Right lung (tissue), 5 donors: ENCODE results near the gene TBX15. TPM values are rescaled to one million over a fixed set of nuclear protein-coding genes. Genes with fewer than 3 reads are reported as not detected.

Source experiments
- DNase-seq, 2 donors: peaks; one replicate each; pipeline ENCODE4 v3.0.0-alpha.2; 2013
- polyA plus RNA-seq, 5 donors: library from polyadenylated mRNA; unstranded; fragments of 120-200 nt; gene quantifications; one replicate each; pipeline versions ENCODE4 v1.2.1 to v1.2.3, GENCODE V29; 2013; ENCODE audit warnings: inconsistent platforms in 1 of 5, low replicate concordance in 1 of 5; ENCODE audit not compliant: insufficient read length in 5 of 5, insufficient read depth in 1 of 5

TBX15 gene
- polyA plus RNA-seq, 5 donors, result 0.22 to 2.4 (median 0.31) TPM

DNA sequence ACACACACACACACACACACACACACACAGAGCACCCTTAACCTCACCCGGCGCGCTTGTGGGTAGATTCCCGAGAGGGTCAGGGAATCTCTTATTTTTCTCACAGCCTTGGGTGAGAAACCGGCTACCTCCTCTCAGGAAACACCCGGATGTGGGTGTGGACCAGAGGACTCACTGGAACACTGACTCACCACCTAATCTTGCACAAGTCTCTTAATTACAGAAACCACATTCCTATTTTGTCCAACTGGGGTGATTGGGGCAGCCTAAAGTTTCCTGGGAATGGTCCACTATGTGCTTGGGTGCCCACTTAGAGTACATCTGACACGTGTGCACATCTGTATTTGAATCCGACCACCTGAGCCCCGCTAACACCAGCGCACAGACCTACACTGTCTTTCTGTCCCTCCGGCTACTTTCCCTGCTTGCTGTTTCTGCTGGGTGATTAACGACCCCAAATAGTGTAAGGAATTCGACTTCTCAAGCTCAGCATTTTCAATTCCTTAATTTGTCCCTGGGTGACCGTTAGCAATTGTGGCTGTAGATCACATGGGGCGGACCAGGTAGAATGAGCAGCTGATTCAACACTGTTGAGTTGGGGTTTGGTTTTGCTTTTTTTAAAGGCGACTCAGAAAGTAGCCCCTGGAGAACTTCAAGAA, 14.0 kb upstream of the TBX15 start:
- no peak for DNase-seq

DNA sequence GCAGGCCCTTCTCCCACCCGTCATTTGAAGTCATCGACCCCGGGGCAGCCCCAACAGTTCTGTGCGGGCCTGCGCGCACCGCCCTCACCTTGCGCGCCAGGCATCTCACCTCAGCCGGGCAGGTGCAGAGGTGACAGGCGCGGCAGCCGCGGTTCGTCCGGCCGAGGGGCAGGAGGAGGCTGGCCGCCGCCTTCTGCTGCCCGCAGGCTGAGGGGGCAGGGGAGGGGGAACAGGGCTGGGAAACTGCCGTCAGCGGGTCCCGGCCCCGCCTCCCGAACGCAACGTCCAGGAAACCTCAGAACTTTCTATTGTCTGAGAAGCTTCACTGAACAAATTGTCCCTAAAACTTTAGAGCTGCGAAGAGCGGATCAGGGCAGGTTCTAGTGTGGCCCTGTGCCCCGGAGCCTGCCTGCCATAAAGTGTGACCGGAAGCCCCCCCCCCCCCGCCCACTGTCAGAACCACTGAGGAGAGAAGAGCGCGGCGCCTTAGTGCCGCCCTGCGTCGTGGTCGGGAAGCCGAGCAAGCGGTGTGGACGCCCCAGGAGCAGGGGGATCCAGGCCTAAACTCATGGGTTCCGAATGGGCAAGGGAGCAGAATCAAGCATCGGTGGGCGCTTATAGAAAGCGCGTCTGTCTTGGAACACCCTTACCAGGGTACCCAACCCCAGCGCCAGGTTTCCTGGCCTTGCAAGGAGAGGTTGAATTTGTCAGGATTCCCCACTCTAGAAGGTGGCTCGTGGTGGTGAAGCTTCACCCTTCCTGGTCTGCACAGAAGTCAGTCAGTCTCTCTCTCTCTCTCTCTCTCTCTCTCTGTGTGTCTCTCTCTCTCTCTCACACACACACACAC, 13.3 kb upstream of the TBX15 start:
- no peak for DNase-seq

- DNase-seq, result no peak
Observed at GRCh38 chr1:119000371-119001180, 12.4 kb upstream of the TBX15 start.

DNA sequence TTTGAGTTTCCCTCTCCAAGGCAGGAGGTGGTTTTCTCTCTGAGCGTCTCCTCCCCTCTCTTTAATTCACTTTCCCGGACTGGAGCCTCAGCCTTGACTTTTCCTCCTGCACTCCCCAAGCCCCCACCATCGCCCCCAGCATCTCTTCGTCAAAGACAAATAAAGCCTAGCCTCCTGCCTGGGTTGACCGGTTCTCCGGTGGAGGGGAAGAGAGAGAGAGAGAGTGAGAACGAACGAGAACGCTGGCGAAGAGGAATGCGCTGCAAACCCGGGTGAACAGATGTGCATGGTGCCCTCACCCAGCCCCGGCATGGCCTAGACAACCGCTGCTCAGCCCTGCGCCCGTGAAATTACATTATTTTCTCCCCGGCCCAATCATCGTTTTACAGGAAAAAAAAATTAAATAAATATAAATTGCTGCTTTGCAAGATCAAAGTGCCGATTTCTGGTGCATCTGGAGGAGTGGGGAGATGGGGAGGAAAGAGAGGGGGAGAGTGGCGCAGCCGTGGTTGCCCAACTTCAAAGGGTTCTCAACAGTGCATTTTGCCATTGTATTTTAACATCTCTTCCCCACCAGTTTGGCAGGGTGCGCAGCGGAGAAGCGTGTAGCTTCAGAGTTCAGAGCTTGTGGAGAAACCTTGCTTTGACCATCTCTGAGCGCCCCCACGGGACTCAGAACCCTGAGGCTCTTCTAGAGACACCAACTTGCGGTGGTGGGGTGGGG, 11.4 kb upstream of the TBX15 start:
- DNase-seq, result no peak

- no peak for DNase-seq
Observed at GRCh38 chr1:118998171-118998570, 10.0 kb upstream of the TBX15 start.

DNA sequence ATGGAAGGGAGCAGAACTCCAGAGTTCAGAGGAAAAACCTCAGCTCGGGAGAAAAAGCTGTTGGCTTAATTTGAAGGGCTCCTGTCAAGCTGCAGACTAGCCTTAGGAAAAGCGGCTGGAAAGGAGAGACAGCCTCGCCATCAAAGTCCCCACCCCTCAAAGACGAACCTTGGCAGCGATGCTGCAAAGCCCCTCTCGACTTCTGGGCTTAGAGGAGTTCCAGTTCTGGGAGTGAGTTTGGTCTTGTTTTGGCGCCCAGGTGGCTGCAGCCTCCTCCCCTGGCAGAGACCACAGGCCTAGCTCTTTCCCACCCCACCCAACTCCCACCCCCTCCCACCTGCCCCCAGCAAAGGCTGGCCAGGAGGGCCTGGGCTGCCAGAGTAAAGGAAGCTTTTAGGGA, 9.1 kb upstream of the TBX15 start:
- DNase-seq, result no peak

GRCh38 chr1:118995312-118996016, 7.3 kb upstream of the TBX15 start:
- no peak for DNase-seq

- DNase-seq, result no peak
Observed at GRCh38 chr1:118993700-118994026, 5.5 kb upstream of the TBX15 start.

DNA sequence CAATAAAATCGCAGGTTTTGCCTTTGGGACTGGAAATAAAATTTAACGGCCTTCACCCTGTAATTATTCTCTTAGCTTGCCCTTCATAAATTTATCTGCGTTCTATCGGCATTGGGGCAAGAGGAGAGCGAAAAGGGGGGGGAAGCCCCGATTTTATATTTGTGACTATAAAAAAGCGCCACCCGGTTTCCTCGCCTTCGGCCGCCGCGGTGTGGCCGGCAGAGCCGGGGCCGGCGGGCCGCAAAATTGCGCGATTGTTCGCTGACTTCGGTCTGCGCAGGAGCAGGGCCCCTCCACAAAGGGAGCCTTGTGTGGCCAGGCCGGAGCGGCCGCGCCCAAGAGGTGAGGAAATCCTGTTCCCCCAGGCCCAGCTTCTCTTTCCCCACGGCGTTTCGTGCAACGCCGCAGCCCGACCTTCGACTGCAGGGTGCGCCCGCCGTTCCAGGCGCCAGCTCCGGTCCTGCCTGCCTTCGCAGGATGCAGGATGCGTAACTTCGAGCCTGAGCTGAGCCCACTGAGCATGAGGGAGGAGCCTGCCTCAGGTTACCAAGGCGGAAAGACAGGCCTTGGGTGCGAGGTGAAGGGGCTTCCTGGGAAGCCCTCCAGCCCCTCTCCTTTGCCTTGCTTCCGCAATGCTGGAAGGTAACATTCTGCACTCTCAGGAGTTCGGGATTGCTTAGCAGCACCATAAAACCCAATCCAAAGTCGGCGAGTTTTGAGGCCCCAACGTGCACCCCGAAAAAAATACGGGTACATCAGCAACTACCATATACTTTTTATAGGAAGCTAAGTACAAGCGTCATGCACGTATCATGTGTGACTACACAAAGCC, 4.9 kb upstream of the TBX15 start:
- DNase-seq, result no peak

GRCh38 chr1:118992237-118992825, 4.2 kb upstream of the TBX15 start:
- DNase-seq, result no peak

- DNase-seq, result no peak
Observed at GRCh38 chr1:118991448-118991847, 3.3 kb upstream of the TBX15 start.

DNA sequence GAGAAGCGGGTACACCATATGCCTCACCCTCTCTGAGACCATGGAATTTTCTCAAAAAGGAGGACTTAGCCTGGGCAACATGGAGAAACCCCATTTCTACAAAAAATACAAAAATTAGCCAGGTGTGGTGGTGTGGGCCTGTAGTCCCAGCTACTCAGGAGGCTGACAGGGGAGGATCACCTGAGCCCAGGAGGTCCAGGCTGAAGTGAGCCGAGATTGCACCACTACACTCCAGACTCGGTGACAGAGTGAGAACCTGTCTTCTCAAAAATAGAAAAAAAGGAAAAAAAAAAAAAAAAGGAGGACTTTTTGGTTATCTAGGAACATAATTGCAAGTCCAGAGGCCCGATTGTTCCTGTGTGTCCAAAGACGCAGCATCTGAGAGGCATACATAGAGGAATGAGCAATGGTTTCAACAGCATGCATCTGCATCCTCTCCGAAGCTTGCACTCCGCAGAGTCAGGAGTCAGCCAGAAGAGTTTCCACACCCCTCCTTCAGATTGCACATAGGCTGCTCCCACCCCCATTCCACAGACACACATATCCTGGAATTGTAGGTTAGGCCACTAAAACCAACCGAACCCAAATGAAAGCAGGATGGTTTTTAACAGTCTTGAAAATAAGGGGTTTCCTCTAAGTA, 2.5 kb upstream of the TBX15 start:
- no peak for DNase-seq

GRCh38 chr1:118989878-118990378, 1.8 kb upstream of the TBX15 start:
- DNase-seq, result no peak

DNA sequence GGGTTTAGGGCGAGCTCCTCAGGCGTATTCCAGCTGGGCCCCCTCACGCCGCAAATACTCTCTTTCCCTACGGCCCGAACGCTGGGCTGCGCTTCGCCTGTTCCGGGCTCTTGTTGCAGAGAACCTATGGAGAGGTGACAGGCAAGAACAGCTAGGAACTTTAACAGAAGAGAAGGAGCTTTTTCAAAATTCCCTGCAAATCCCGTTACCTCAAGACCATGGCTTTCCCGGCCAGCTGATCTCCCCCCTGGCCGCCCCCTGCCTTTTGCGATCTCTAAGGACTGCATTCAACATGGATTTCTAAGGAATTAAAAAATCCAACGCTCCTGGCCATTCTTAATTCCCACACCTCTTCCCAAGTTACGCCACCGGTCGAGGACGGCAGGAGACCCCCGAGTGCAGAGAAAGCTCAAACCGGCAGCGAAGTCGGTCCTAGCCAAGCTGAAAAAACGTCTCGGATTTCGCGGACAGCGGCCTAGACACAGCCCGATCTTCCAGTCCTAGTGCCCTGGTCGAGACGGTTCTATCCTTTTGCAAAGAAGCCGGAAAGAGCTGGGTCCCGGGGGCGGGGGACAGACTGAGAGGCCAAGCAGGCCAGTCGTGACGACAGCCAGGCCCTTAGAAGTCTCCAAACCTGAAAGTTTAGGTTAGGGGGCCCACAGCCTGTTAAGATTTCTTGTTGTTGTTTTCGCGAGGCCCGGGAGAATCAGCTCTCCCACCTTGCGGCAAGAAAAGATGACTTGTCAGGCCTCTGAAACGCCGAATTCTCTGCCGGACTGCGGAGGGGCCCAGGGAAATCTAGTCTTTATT, 1.1 kb upstream of the TBX15 start:
- DNase-seq, result no peak

DNA sequence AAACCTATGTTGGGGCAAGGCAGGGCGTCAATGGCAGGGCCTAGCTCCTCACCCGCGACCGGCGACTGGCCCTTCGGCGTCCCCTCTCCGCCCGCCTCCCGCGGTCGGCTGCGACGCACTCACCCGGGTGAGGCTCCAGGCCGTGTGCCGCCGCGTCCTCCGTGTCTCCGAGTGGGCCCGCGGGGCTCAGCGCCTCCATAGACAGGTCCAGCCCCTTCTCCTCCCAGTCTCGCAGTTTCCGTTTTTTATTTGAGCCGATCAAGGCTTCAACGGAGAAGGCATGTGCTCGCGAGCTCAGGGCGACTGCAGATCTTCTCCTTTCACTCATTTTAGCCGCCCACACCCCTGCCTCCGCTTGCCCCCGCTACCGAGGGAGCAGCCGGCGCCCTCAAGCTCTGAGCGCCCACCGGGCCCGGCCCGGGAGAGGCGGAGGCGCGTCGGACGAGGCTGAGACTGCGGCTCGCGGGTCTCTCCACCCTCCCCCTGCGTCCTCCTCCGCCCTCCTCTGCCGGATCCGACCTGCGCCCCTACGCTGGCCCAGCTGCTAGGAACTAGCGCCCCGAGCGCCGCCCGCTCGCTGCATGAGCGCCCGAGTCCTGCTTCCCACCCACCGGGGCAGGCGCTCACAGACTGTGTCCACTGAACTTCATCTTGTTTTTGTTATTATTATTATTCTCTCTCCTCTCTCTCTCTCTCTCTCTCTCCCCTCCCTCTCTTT, 516 bp downstream of the TBX15 start:
- DNase-seq, result no peak

- no peak for DNase-seq
Observed at GRCh38 chr1:118986555-118987467, 1.3 kb downstream of the TBX15 start.
